WTC11 (cell line): ENCODE measurements around the gene PLXNB2.

Experiments used
- ATF2 ChIP-seq: sonication (generic); formaldehyde crosslinking; IDR thresholded peaks from 2 replicates; pipeline ENCODE4 v1.8.1; 2022; ENCODE audit warnings: low read depth, missing genetic modification reagents, borderline replicate concordance
- CTCF ChIP-seq: fragments of 200-600 bp; IDR thresholded peaks from 2 replicates; pipeline ENCODE4 v1.8.0; 2022; ENCODE audit warnings: antibody characterized with exemption
- ELF4 ChIP-seq: sonication (generic); formaldehyde crosslinking; IDR thresholded peaks from 2 replicates; pipeline ENCODE4 v1.8.1; 2022; ENCODE audit warnings: low read depth, mild to moderate bottlenecking, moderate library complexity, missing genetic modification reagents
- ESRRA ChIP-seq: sonication (generic); formaldehyde crosslinking; IDR thresholded peaks from 2 replicates; pipeline ENCODE4 v1.8.1; 2022; ENCODE audit warnings: mild to moderate bottlenecking, missing genetic modification reagents, borderline replicate concordance
- JUN ChIP-seq: sonication (generic); formaldehyde crosslinking; IDR thresholded peaks from 2 replicates; pipeline ENCODE4 v1.8.0; 2023; ENCODE audit warnings: mild to moderate bottlenecking, missing genetic modification reagents
- RELA ChIP-seq: sonication (generic); formaldehyde crosslinking; IDR thresholded peaks from 2 replicates; pipeline ENCODE4 v1.8.1; 2022; ENCODE audit warnings: missing genetic modification reagents, mild to moderate bottlenecking, borderline replicate concordance
- ZNF396 ChIP-seq: fragments of 250-450 bp; sonication (Bioruptor Pico); IDR thresholded peaks from 2 replicates; pipeline ENCODE4 v1.8.0; 2021; ENCODE audit warnings: mild to moderate bottlenecking, moderate library complexity, borderline replicate concordance
- TF ChIP-seq, protein P1 (sequence below): sonication (generic); formaldehyde crosslinking; IDR thresholded peaks from 2 replicates; pipeline ENCODE4 v1.8.1; 2023; ENCODE audit warnings: mild to moderate bottlenecking, missing genetic modification reagents, moderate library complexity
- TF ChIP-seq, protein P2 (sequence below): sonication (generic); formaldehyde crosslinking; IDR thresholded peaks from 2 replicates; pipeline ENCODE4 v1.8.1; 2023; ENCODE audit warnings: mild to moderate bottlenecking, missing genetic modification reagents, moderate library complexity
- TF ChIP-seq, protein P3 (sequence below): sonication (generic); formaldehyde crosslinking; IDR thresholded peaks from 2 replicates; pipeline ENCODE4 v1.8.1; 2022; ENCODE audit warnings: missing genetic modification reagents, borderline replicate concordance
- TF ChIP-seq, protein P4 (sequence below): sonication (generic); formaldehyde crosslinking; IDR thresholded peaks from 2 replicates; pipeline ENCODE4 v1.8.0; 2023; ENCODE audit warnings: mild to moderate bottlenecking, missing genetic modification reagents

DNA sequence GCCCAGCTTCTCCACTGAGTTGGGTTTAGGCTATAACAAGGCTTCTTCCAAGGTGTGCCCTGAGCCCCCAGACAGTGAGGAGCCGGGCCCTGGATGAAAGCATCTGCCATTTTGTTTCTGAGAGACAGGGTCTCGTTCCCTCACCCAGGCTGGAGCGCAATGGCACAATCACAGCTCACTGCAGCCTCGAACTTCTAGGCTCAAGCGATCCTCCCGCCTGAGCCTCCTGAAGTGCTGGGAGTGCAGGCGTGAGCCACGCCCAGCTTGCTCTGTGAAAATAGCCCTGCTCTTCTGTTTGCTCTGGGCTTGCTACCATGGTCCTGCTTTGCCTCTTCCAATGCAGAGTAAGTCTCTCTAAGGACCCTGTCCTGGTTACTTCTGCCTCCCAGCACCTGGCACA, 12.7 kb upstream of the PLXNB2 start:
- TF ChIP-seq CTCF (no peak), ELF4 (CRISPR knock-in tag) (no peak), ATF2 (no peak), RELA (CRISPR knock-in tag) (no peak), JUN (CRISPR knock-in tag) (no peak), ESRRA (CRISPR knock-in tag) (no peak), ZNF396 (CRISPR knock-in tag) (no peak)
- TF ChIP-seq, protein P1, sequence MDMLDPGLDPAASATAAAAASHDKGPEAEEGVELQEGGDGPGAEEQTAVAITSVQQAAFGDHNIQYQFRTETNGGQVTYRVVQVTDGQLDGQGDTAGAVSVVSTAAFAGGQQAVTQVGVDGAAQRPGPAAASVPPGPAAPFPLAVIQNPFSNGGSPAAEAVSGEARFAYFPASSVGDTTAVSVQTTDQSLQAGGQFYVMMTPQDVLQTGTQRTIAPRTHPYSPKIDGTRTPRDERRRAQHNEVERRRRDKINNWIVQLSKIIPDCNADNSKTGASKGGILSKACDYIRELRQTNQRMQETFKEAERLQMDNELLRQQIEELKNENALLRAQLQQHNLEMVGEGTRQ (CRISPR knock-in tag) = no peak
- TF ChIP-seq, protein P2, sequence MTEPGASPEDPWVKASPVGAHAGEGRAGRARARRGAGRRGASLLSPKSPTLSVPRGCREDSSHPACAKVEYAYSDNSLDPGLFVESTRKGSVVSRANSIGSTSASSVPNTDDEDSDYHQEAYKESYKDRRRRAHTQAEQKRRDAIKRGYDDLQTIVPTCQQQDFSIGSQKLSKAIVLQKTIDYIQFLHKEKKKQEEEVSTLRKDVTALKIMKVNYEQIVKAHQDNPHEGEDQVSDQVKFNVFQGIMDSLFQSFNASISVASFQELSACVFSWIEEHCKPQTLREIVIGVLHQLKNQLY (CRISPR knock-in tag) = no peak
- TF ChIP-seq, protein P3, sequence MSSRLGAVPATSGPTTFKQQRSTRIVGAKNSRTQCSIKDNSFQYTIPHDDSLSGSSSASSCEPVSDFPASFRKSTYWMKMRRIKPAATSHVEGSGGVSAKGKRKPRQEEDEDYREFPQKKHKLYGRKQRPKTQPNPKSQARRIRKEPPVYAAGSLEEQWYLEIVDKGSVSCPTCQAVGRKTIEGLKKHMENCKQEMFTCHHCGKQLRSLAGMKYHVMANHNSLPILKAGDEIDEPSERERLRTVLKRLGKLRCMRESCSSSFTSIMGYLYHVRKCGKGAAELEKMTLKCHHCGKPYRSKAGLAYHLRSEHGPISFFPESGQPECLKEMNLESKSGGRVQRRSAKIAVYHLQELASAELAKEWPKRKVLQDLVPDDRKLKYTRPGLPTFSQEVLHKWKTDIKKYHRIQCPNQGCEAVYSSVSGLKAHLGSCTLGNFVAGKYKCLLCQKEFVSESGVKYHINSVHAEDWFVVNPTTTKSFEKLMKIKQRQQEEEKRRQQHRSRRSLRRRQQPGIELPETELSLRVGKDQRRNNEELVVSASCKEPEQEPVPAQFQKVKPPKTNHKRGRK (CRISPR knock-in tag) = no peak
- TF ChIP-seq, protein P4, sequence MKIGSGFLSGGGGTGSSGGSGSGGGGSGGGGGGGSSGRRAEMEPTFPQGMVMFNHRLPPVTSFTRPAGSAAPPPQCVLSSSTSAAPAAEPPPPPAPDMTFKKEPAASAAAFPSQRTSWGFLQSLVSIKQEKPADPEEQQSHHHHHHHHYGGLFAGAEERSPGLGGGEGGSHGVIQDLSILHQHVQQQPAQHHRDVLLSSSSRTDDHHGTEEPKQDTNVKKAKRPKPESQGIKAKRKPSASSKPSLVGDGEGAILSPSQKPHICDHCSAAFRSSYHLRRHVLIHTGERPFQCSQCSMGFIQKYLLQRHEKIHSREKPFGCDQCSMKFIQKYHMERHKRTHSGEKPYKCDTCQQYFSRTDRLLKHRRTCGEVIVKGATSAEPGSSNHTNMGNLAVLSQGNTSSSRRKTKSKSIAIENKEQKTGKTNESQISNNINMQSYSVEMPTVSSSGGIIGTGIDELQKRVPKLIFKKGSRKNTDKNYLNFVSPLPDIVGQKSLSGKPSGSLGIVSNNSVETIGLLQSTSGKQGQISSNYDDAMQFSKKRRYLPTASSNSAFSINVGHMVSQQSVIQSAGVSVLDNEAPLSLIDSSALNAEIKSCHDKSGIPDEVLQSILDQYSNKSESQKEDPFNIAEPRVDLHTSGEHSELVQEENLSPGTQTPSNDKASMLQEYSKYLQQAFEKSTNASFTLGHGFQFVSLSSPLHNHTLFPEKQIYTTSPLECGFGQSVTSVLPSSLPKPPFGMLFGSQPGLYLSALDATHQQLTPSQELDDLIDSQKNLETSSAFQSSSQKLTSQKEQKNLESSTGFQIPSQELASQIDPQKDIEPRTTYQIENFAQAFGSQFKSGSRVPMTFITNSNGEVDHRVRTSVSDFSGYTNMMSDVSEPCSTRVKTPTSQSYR (CRISPR knock-in tag) = no peak
